HG03521 (cell line): ENCODE data around the gene NOC3L.

Experiments
- ATAC-seq: cut with Tn5 transposase; IDR thresholded peaks from one replicate; pipeline ENCODE4 v1.9.1; 2021; ENCODE audit warnings: mild to moderate bottlenecking, moderate library complexity; ENCODE audit not compliant: unreplicated experiment

The NOC3L gene

DNA sequence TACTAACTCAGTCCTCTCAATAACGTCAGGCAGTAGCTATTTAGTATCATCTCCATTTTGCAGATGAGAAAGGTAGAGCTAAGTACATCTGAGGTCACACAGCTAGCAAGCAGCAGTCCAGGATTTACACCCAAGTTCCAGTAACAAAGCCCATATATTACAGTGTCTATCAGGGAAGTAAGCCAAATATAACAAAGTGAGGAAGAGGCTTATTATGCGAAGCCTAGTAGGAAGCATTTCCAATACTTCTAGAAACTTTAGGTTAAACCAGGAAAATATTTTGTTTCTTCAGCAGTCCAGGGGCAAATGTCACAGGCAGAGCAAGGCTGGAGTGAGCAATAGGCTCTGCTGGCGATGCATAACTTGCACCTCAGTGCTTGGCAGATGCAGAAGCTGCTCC is 53.9 kb downstream of the NOC3L start:
- ATAC-seq = no peak

DNA sequence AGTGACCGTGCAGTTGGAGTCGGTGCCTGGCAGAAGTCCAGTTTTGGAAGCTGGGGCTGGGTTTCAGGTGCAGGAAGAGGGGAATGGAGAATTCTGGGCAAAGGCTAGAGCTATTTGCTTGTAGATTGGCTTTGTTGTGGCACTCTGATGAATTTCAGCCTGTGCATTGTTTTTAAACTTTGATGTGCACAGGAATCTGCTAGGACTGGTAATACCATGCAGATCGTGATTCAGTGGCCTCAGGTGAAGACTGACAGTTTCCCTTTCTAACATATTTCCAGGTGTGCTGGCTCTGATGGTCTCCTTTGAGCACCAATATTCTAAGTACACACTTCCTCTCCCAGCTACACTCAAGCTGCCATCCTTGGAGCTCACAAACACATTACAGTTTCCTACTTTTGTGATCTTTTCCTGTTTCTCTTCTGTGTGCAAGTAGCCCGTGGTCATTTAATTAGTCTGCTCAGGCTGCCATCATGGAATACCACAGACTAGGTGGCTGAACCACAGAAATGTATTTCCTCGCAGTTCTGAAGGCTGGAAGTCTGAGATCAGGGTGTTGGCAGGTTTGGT is 55.6 kb downstream of the NOC3L start:
- ATAC-seq = no peak

DNA sequence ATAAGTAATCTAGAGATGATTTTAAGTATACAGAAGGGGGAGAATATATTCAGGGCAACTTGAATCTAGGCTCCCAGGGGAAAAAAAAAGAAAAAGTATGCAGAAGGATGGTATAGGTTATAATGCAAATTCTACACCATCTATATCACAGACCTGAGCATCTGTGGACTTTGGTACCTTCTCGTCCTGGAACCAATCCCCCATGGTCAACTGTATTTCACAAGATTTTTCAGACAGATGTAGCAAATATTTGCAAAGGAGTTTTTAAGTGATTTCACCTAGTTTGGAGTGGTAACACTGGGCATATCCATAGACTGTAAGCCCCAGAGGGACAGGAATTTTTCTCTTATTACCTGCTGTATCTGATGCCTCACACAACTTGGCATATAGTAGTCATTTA is 58.8 kb downstream of the NOC3L start:
- no peak for ATAC-seq

DNA sequence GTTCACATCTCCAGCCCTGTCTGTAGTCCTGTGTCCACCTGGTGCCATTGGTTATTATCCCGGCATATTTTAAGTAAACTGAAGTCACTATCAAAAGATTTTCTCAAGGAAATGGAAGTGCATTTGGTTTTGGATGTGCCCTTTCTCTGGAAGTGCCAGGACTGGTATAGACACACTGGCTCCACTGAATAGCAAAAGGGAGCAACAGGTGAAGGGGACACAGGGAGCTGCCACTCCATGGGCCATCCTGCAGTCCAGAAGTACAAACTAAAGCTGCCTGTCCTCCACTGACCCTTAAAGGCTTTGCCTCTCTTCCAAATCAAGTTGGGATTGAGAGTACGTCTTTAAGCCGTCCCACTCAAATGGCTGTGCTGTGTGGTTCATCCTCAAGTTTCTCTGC is 62.7 kb downstream of the NOC3L start:
- ATAC-seq = no peak

DNA sequence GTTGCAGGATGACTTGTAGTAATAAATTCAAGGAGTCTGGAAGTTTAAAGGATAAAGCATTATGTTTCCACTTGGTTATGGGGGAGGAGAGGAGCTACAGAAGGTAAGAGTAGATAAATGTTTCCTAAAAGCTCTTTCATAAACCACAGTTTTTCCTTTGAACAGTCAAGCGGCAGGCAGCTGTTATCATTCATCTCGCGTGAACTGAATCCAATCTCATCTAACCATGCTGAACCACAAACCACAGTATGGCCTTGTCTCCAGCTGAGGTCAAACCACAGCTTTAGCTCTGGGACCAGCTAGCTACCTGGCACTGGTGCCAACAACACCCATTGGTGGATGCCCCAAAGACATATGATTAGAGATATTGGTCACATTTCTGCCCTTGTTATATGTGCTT is 63.3 kb downstream of the NOC3L start:
- ATAC-seq = no peak

DNA sequence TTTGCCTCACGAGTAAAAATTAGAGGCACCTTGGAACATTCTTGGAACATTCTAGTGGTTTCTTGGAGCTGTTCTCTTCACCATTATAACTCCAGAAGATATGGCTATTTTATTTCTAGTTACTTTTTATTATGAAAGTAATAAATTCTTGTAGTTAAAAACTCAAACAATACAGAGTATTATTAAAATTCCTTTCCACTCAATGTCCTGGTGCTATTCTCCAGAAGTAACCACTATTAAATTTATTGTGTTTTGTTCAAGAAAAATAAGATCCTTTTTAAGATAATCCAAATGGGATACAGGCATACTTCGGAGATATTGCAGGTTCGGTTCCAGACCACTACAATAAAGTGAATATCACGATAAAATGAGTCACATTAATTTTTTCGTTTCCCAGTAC is 68.6 kb downstream of the NOC3L start:
- ATAC-seq = no peak

DNA sequence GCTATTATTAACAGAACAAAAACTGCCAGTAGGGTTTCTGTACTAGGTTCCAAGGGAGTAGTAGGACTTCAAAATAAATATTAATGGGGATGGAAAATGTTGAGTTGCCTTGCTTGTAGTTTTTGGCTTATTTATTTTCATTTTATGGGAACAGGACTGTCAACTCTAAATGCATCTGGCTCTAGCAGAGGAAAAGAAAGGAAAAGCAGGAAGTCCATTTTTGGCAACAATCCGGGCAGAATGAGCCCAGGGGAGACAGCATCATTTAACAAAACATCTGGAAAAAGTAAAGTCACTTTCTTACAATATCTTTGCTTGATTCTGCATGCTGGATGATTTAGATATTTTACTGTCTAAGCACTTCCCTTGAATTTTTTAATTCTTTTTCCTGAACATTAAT is 69.4 kb downstream of the NOC3L start:
- ATAC-seq = no peak

DNA sequence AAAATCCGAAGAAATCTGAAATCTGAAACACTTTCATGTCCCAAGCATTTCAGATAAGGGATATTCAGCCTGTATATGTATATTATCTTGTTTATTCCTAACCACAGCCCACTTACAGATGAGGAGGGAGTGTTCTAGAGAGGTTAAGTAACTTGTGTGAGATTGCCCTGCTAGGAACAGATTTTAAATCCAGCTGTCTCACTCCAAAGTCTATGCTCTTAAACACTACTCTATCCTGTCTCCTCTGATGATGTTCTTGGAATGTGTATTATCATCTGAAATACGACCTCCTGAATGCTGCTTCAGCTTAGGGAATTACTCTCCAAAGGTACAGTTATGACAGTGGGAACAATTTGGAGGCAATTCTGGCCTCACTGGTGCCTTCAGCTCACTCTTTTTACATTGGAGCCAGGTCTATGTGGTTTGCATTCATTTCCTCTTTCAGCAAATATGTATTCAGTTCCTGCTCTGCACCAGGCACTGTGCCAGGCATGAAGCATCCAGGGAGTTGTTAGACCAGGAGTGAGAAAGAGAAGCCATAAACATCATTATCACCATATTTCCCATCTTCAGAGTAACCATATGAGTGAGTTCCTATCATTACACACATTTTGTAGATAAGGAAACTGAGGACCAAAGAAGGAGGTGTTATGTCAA is 70.2 kb downstream of the NOC3L start:
- no peak for ATAC-seq

DNA sequence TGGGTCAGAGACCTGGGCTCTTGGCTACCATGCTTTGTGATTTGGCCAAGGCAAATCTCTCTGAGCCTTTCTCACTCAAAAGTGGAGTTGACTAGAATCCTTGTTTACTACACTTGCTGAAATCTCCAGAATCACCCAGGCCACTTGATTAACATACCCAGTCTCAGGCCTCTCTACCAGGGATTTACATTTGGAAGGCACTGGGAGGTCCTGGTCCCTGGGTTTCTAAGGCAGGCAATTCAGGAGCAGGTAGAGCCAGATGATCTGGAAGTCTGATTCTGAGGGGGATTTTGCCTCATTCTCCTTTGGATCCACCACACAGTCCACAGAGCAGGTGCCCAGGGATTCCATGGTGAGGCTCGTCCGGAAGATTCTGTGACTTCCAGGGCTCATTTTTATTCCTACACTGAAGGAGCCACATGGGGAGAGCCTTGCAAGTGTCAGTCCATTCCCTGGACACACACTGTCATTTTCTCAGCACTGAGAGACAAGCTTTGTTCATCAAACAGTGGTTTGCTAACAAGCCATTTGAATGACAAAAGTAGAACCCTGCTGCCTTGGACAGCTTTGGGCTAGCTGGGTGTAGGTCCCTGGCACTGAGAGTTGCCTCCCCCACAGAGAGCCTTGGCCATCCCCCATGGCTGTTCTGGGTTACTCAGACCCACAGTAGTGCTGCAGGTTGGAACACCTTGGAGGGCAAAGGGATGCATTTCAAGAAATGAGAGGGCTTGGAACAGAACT is 74.2 kb downstream of the NOC3L start:
- ATAC-seq = no peak

DNA sequence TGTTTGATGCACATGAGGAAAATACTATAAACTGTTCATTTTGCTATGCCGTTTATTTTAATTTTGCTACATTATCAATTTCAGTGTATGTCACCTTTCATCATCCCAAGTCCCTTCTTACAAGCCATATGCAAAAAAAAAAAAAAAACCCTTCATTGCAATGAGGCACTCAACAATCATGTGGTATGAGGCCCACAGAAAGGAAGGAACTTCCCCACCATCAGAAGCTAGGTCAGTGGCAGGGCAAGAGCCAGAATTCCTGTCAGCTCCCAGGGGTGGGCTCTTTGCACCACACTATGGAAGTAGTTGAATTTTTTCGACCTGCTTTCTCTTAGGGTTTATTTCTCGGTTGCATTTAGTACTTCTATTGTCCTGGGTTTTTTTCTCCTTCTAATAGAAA is 75.4 kb downstream of the NOC3L start:
- ATAC-seq = no peak

DNA sequence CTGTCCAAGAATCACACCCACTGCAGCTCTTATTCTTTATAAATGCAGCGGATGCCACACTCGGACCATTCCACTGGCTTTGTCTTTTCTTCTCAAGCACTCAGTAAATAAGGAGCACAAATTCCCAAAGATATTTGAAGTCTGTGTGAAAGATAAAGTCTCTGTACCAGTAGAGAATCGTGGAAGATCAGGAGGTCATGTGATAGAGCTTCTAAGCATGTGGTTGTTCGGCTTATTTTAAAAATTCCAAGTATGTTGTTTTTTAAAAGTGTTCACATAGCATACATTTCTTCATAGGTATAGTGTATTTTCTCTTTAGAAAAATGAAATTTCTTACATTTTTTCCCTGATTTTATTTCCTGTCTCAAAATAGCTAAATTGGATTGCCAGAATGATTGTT is 75.8 kb downstream of the NOC3L start:
- ATAC-seq = no peak

DNA sequence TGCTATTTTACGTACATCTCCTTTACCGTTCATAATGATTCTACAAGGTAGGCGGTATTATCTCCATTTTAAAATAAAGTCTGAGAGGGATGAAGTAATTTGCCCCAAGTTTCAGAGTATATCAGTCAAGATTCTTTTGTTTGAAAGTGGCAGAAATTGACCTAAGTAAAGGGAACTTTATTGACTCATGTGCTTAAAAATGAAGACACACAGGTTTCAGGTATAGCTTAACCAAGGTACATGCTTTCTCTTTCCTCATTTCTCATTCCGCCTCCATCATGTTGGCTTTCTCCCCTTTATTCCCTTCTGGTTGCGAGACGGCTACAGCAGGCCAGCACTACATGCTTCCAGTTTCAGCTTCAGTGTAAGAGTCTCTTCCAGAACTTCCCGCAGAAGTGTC is 77.5 kb downstream of the NOC3L start:
- ATAC-seq = no peak
